Forelimb muscle (tissue), 1 donor: Measurements from ENCODE around the gene KCNG4. TPM values are rescaled to one million over a fixed set of nuclear protein-coding genes. Genes with fewer than 3 reads are reported as not detected.

ENCODE experiments used
- DNase-seq: peaks from one replicate; pipeline ENCODE4 v3.0.0-alpha.2; 2013; ENCODE audit warnings: low read depth
- polyA plus RNA-seq: library from polyadenylated mRNA; unstranded; fragments of 120-200 nt; gene quantifications from one replicate; pipeline ENCODE4 v1.2.1, GENCODE V29; 2013; ENCODE audit not compliant: insufficient read length

KCNG4 gene
- polyA plus RNA-seq, 1 donor, result 0.03 TPM

- DNase-seq, result no peak
These were observed 26.6 kb upstream of the KCNG4 start for GRCh38 chr16:84266451-84266850.

- DNase-seq, result no peak
These were observed 23.1 kb upstream of the KCNG4 start for GRCh38 chr16:84262939-84263338.

- DNase-seq, result no peak
These were observed 22.2 kb upstream of the KCNG4 start for GRCh38 chr16:84262031-84262430.

GRCh38 chr16:84260766-84261554 lies 21.1 kb upstream of the KCNG4 start:
- no peak for DNase-seq

GRCh38 chr16:84259691-84260090 lies 19.9 kb upstream of the KCNG4 start:
- DNase-seq, result no peak

GRCh38 chr16:84258266-84258665 lies 18.5 kb upstream of the KCNG4 start:
- DNase-seq, result no peak

- DNase-seq, result no peak
These were observed 15.4 kb upstream of the KCNG4 start for GRCh38 chr16:84255050-84255810.

GRCh38 chr16:84254062-84254461 lies 14.2 kb upstream of the KCNG4 start:
- DNase-seq, result no peak

- no peak for DNase-seq
These were observed 13.4 kb upstream of the KCNG4 start for GRCh38 chr16:84253173-84253572.

GRCh38 chr16:84252184-84252583 lies 12.4 kb upstream of the KCNG4 start:
- DNase-seq, result no peak

GRCh38 chr16:84247844-84248243 lies 8.0 kb upstream of the KCNG4 start:
- DNase-seq, result no peak

- no peak for DNase-seq
These were observed 7.5 kb upstream of the KCNG4 start for GRCh38 chr16:84247331-84247730.

GRCh38 chr16:84246679-84247077 lies 6.9 kb upstream of the KCNG4 start:
- no peak for DNase-seq

- DNase-seq, result no peak
These were observed 6.3 kb upstream of the KCNG4 start for GRCh38 chr16:84245956-84246678.

- no peak for DNase-seq
These were observed 4.9 kb upstream of the KCNG4 start for GRCh38 chr16:84244728-84245127.

- DNase-seq, result no peak
These were observed 3.9 kb upstream of the KCNG4 start for GRCh38 chr16:84243732-84244131.

- no peak for DNase-seq
These were observed 3.0 kb upstream of the KCNG4 start for GRCh38 chr16:84242839-84243238.

GRCh38 chr16:84241778-84242177 lies 2.0 kb upstream of the KCNG4 start:
- DNase-seq, result no peak

GRCh38 chr16:84240455-84240854 lies 643 bp upstream of the KCNG4 start:
- no peak for DNase-seq

- DNase-seq, result no peak
These were observed 557 bp downstream of the KCNG4 start for GRCh38 chr16:84239141-84239769.

GRCh38 chr16:84237994-84238750 lies 1.6 kb downstream of the KCNG4 start:
- DNase-seq, result no peak
